Globus pallidus (tissue), 1 donor: ENCODE measurements around the gene PNMA8C.
"Not testable (repeated sequence)": the region's sequence is repeated elsewhere in the genome, so short reads cannot be mapped to it uniquely, and the experiment has no call there.

Experiments
- DNase-seq: peaks from one replicate; pipeline ENCODE4 v3.0.0-alpha.2; 2015; ENCODE audit warnings: low spot score

PNMA8C gene

DNA sequence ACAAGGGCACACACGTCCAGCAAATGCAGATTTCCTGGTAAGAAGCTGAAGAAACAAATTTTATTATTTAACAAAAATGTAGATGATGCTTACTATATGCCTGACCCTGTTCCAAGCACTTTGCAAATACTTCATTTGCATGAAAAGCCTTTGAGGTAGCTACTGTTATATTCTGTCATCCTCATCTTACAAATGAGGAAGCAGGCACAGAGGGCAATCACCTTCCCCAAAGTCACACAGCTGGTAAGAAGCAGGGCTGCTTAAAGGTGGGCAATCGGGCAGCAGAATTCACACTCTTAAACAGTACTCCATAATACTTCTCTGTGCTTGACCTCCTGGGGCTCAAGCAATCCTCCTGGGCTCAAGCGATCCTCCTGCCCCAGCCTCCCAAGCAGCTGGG, 18.3 kb upstream of the PNMA8C start:
- no peak for DNase-seq

DNA sequence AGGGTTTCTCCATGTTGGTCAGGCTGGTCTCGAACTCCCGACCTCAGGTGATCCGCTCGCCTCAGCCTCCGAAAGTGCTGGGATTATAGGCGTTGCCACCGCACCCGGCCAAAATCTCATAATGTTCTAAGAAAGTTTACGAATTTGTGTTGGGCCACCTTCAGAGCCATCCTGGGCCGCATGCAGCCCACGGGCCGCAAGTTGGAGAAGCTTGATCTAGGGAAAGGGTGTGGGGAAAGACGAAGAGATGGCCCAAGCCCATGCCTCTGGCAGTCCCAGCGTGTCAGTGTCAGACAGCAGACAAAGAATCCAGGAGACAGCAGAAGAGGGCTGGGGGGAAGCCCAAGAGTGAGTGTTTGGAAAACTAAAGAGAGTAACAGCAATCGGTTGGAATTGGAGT, 17.3 kb upstream of the PNMA8C start:
- no peak for DNase-seq

DNA sequence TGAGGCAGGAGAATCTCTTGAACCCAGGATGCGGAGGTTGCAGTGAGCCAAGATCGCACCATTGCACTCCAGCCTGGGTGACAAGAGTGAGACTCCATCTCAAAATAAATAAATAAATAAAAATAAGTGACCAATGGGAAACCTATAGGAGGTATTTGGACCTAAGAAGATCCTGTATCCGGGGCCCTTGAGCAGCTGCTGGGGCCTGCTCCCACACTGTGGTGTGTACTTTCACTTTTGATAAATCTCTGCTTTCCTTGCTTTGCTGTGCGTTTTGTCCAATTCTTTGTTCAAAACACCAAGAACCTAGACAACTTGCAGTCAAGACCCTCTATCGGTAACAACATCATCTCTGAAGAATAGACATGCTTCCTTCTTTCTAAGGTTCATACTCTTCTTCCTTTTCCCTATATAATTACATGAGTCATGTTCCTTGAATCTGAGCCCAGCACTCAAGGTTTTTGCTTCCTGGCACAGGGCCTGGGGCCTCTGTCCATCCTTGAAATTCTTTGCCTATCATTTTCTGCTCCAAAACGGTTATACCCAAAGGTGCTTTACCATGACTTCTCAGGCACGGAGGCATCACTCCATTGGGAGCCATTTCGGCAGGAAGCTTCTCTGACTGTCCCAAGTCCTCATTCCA, 14.2 kb upstream of the PNMA8C start:
- DNase-seq: no peak

DNA sequence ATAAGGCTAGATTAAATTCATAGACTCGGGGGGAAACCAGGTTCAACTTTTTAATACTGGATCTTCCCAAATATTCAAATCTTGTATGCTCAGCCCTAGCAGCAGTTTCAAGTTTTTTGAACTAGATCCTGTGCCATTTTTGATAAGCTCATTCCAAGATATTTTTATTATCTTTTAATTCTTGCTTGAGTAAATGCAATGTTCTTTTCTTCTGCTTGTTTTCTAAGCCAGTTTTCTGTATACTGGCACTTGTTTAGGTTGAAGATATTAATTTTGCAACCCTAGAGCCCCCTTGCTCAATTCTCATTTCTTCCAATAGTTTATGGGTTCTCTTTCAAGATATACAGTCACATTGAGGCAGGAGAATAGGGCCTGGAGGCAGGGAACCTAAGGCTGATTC, 13.1 kb upstream of the PNMA8C start:
- DNase-seq: no peak

DNA sequence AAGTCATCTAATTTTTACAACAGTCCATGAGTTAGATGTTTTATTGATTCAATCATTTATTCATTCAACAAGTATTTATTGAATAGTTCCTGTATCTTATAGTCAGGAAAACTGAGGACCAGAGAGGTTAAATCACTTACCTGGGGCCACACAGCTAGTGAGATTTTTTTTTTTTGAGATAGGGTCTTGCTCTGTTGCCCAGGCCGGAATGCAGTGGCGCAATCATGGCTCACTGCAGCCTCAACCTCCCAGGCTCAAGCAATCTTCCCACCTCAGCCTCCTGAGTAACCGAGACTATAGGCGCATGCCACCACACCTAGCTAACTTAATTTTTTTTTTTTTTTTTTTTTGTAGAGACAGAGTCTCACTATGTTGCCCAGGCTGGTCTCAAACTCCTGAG, 7.0 kb upstream of the PNMA8C start:
- DNase-seq: not testable (repeated sequence)

DNA sequence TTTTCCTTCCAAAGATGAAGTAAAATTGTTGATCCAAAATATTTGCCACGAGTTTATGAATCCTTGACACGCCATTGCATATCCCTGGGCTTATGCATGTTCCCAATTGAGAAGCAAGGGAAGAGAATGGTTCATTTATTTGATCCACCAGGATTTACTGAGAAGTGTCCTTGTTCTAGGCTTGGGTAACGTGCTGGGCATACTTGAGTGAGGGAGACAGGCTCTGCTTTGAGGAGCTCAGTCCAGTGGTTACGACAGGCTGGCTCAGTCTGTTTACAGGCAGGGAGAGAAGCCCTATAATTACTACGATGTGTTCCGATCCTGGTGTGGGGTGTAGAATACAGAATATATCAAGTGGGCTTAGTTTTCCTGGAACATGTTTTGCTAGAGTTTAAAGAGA, 6.3 kb upstream of the PNMA8C start:
- peak; percentile 96 for DNase-seq

DNA sequence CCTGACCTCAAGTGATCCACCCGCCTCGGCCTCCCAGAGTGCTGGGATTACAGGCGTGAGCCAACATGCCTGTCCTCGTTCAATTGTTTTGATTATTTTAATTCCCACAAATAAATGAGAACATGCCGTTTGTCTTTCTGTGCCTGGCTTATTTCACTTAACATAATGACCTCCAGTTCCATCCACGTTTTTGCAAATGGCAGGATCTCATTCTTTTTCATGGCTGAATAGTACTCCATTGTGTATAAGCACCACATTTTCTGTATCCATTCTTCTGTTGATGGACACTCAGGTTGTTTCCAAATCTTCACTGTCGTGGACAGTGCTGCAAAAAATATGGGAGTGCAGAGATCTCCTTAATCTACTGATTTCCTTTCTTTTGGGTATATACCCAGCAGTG, 4.7 kb upstream of the PNMA8C start:
- DNase-seq: not testable (repeated sequence)

DNA sequence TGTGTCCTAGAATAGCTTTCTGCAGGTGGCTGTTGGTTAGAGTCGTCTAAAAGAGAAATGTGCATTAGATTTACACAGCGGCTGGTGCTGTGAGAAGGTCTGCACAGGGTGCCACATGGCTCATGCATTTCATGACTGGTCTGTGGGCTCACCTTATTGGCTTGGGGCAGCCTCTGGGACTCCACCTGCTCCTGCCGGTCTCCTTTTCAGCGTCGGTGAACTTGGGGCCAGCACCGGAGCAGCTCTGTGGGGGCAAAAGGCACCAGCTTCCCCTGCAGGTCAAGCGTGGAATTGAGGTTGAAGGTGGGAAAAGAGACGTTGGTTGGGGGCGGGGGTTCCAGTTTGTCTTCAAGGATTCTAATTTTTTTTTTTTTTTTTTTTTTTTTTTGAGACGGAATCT, 3.1 kb upstream of the PNMA8C start:
- DNase-seq: no peak

DNA sequence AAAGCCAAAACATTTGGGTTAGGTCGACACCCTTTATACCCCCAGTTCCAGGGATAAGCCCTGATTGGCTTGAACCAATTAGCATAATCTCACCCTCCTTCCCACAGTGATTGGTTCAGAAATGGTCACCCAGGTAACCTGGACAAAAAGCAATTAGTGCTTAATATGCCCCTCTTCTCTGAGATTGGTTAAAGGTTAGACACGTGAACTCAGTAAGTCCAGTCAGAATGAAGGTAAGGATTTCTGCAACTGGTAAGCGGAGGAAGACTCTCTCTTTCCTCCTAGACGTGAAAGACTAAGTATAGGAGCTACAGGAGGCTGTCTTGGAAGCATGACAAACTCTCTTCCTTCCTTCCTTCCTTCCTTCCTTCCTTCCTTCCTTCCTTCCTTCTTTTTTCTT, 1.3 kb upstream of the PNMA8C start:
- no peak for DNase-seq

DNA sequence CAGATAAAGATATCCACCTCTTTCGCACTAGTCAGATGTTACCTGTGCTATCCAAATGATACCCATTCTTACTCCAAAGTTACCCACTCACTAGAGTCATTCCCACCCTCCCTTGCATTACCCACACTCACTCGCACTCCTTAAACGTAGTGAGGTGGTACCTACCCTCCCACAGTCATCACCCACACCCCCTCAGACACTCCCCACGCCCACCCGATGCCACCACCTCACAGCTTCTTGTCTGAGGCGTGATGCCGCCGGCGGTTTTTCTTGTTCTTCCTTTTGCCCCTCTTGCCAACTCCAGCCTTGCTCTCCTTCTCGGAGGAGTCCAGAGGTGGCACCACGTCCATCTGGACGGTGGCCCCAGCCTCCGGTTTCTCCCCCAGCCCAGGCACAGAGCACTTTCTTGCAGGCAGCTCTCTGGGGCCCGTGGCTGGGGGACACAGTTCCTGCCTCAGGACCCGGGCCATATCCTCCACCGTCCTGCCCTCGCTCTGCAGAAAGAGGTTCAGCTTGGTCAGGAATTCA, 1.2 kb downstream of the PNMA8C start:
- no peak for DNase-seq

DNA sequence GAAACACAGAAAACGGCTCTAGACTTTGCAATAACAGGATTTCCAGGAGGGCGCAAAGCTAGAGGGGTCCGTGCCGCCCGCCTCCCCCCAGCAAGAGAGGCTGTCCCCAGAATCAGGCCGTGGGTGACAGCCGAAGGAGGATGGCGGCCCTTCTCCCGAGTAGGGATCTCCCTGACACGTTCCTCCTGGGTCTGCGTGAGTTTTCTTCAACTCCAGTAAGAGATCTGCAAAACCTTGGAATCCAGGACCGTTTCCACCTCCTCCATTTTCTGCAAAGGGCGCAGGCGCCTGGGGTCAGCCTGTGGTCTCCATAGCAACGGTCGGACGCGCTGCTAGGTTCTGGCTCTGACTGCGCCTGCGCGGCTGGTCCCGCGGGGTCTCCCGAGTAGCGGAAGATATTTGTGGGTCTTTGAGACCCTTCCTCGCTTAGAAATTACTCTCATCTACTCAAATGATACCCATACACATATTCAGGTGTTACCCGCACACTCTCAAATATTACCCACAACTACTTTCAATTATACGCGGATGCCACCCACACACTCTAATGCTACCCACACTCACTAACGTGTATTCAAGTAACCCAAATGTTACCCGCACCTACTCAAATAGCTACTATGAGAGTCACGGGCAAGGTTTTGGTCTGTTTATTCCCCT, 2.1 kb downstream of the PNMA8C start:
- peak; percentile 84 for DNase-seq

DNA sequence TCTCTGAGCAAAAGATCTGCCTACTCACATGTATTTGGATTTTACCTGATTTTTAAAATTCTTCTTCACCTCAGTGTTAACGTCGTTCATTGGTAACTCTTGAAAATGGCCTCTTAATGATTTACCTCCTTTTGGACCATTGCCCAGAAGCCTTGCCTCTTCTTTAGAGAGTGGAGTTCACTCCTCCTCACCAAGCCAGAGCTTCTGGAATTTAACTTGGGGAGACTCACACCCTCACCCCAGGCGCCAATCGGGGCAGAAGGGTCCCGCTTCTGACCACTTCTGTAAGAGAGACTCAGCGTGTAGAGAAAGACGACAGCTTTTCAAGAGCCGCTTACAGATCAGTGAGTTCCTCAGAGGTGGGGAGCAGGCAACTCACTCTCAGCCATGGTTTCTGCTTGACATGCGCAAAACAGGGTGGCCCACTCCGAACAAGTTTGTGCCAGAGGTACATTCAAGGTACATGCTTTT, 2.7 kb downstream of the PNMA8C start:
- DNase-seq: no peak

DNA sequence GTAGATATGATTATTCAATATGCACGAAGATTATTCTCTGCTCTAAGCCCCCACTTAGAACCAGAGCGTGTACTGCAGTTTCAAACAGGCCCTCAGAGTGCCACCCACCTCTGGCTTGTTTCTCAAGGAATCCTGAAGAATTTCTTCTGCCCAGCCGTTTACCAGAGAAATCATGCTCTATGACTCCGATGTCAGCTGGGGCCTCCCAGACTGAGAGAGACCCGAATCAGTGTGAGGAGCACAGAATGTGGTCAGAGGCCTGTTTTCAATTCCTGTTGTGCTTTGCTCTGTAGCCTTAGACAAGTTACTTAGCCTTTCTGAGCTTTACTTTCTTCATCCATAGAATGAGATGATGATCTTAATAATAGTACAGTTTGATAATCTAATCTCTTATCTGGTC, 5.5 kb downstream of the PNMA8C start:
- no peak for DNase-seq

DNA sequence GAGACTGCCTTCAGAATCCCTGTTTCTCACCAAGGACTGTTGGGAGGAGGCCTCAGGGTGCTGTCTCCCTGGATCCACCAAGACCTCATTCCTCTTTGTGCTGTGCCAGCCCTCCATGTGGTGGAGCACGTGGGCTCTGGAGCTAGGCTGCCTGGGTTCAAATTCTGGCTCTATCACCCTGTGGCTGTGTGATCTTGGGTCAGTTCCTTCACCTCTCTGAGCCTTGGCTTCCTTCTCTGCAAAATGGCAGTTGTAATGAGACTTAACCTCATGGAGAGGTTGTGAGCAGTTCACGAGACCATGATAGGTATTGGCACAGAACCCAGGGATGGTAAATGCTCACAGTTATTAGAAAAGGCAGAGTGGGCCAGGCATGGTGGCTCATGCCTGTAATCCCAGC, 6.4 kb downstream of the PNMA8C start:
- DNase-seq: no peak

DNA sequence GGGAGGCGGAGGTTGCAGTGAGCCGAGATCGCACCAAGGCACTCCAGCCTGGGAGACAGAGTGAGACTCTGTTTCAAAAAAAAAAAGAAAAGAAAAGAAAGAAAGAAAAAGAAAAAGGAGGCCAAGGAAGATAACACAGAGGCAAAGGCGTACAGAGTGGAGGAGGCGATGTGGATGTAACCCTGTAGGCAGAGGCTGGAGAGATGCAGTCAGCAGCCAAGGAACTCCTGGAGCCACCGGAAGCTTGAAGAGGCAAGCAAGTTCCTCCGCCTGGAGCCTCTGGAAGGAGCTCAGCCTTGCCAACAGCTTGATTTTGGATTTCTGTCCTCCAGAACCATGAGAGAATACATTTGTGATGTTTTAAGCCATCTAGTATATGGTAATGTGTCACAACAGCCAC, 8.7 kb downstream of the PNMA8C start:
- no peak for DNase-seq

DNA sequence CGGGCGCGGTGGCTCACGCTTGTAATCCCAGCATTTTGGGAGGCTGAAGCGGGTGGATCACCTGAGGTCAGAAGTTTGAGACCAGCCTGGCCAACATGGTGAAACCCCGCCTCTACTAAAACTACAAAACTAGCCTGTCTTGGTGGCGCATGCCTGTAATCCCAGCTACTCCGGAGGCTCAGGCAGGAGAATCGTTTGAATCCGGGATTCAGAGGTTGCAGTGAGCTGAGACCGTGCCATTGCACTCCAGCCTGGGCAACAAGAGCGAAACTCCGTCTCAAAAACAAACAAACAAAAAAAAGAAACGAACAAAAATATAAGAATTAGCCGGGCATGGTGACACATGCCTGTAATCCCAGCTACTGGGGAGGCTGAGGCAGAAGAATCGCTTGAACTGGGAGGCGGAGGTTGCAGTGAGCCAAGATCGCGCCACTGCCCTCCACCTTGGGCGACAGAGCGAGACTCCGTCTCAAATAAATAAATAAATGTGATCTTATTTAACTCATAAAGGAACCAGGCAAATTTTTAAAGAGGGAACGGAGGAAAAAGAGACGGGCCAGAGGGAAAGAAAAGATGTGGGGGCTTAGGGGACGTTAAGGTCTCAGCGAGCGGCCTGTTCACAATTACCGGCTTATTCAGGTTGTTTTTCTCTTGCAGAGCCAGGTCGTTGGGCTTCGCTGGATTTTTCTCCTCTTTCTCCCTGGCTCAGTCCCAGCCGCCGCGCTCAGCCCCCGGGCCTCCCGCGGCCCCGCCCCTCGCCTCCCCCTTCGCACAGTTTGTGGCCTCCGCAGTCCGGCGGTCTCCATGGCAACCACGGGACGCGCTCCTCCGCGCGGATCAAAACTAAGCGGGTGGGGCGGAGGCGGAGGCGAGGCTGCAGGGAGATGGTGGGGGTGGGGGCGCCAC, 12.7 kb downstream of the PNMA8C start:
- DNase-seq: peak; percentile 77

DNA sequence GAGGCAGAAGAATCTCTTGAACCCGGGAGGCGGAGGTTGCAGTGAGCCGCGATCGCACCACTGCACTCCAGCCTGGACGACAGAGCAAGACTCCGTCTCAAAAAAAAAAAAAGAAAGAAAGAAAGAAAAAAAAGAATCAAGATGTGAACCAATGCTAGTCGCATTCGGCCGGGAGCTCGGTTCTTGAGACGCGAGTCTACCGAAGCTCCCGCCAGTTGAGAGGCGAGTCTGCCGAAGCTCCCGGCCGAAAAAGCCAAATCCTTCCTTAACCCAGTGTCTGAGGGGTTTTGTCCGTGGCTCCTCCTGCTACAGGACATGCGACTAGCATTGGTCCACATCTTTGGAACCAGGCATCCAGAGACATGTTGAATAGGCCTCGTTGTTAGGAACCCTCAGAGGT, 13.8 kb downstream of the PNMA8C start:
- not testable (repeated sequence) for DNase-seq

DNA sequence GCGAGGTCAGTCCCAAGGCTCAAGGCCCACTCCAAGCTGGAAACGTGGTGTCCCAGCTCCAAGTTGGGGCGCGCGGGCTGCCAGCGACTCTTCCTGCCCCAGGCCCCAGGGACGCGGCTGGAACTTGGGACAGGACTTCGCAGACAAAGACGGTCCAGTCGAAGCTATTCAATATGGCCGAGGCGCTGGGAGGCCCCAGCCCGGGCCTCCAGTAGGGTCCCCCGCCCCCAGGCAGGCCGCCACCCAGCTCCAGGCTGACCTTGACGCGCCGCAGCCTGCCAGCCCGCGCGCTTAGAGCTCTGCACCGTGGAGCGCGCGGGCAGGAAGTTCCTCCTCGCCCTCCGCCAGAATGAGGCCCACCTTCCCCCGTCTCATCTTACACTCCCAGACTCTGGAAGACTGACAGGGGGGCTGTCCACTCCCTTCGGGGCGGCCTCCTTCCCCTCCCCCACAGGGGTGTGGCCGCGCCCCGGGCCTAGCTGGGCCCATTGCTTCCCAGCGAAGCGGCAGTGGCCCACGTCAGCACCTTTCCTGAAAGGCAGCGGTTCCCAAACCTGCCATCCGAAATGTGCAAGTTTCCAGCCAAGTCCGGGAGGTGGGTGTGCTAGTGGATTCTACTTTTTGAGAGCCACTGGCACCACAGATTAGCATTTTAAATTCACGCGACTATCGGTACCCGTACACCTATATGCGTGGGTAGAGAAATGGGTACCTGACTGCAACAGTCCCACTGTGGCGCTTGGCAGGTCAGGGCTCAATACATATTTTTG, 15.3 kb downstream of the PNMA8C start, which contains the start of gene CCDC8:
Gene CCDC8 (minus strand): TSS at position 303 of the 770 bp plus-strand sequence. CDS start 754 bp downstream, outside the sequence.
- DNase-seq: no peak

DNA sequence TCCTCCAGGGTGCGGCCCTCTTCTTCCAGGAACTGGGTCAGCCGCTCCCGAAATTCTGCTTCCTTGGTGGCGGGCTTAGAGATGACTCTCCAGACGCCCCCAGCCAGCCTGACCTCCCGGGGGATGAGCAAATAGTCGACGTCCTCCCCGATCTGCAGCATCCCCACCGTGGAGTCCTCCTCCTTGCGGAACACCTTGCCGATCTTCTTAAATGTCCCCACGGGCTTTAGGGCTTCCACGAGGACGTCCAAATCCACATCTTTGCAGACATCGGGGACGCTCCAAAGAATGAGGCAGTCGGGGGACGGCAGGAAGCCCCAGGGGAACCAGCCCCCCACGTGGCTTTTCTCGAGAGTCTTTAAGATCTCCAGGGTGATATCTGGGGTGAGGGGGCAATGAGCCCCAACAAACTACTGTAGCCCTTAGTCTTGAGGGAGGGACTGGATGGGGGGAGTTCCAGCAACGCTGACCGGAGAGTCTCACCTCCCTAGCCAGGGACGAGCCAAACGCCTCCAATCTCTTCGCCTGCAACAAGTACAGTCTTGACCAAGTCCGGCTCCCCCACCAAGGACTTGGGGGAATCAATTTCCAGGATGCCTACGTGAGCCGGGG, 16.0 kb downstream of the PNMA8C start:
- DNase-seq: no peak

DNA sequence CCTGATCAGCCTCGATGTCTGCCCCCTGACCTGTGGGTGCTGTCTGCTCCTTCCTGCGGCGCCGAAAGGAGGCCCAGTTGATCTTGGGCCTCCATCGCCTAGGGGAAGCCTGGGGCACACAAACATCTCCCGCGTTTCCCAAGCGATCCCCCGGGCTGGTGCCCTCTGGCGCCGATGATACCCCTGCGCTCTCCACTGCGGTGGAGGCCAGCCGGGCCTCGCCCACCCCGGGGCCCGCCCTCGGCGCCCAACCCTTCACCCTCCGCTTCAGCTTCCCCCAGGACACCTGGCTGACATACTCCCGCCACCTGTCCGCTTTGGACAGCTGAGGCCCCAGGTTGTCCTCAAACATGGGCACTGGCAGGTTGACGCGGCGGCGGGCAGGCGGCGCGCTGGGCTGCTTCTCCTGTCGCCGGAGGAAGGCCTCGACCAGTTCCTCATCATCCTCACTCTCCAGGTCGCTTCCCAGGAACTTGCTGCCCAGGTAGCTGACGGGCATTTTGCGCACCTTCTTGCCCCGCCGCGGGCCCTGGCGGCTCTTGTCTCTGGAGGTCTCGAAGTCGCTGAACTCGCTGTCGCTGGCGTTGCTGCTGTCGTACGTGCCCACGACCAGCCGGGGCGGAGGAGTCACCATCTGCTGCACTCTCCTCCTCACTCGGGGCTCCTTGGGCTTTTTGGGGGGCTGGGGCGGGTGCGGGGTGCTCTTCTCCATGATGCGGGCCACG, 16.6 kb downstream of the PNMA8C start:
- DNase-seq: no peak
